Fibroblast of lung (primary cell): ENCODE data around the gene TGOLN2.

Source experiments
- EZH2 ChIP-seq: IDR thresholded peaks from 2 replicates; pipeline ENCODE4 v1.5.1; 2012; ENCODE audit warnings: low read length, control low read depth, mild to moderate bottlenecking; ENCODE audit errors: missing control alignments
- TF ChIP-seq, protein P1 (sequence below), 2 donors: IDR thresholded peaks in 1 of 2; conservative IDR thresholded peaks in 1 of 2; 1 replicate in 1 of 2; 2 replicates in 1 of 2; pipeline ENCODE4 v1.5.1; 2011 to 2012; ENCODE audit warnings: low read length in 2 of 2, control low read depth in 1 of 2, inconsistent platforms in 1 of 2, low read depth in 1 of 2, mild to moderate bottlenecking in 1 of 2

DNA sequence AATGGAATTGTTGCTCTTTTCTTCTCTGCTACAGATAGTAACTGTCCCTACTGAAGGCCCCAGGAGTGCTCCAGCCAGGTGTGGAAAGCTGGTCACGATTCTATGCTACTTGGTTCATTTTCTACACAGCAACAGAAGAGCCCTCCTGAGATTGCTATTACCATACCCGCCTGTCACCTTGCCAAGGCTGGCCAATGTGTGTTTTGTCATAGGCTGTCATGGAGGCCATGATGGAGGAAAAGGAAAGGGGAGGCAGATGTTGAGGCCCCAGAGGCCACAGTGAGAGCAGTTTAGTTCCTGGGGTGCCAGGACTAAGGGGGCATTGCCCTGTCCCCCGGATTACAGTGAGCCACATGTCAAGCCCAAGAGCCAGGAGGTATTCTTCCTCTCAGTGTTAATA lies 27.7 kb upstream of the TGOLN2 start:
- TF ChIP-seq, protein P1, sequence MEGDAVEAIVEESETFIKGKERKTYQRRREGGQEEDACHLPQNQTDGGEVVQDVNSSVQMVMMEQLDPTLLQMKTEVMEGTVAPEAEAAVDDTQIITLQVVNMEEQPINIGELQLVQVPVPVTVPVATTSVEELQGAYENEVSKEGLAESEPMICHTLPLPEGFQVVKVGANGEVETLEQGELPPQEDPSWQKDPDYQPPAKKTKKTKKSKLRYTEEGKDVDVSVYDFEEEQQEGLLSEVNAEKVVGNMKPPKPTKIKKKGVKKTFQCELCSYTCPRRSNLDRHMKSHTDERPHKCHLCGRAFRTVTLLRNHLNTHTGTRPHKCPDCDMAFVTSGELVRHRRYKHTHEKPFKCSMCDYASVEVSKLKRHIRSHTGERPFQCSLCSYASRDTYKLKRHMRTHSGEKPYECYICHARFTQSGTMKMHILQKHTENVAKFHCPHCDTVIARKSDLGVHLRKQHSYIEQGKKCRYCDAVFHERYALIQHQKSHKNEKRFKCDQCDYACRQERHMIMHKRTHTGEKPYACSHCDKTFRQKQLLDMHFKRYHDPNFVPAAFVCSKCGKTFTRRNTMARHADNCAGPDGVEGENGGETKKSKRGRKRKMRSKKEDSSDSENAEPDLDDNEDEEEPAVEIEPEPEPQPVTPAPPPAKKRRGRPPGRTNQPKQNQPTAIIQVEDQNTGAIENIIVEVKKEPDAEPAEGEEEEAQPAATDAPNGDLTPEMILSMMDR (conservative IDR thresholded peaks at IDR 0.05 in 1 of 2, IDR thresholded peaks at IDR 0.05 in 1 of 2; ENCODE audit: low read depth in 1 of 2, low read length in 2 of 2): no peak
- no peak for TF ChIP-seq EZH2
